NCI-H82 treated with DMSO at 0.1 percent for 48 hours (cell line): ENCODE data around the gene FGF7.
"Not testable (repeated sequence)": the region's sequence is repeated elsewhere in the genome, so short reads cannot be mapped to it uniquely, and the experiment has no call there.

Experiments used
- DNase-seq: peaks from one replicate; lab custom pipeline; 2025; ENCODE audit not compliant: unreplicated experiment; lab: John Stamatoyannopoulos, UW

FGF7 gene, protein sequence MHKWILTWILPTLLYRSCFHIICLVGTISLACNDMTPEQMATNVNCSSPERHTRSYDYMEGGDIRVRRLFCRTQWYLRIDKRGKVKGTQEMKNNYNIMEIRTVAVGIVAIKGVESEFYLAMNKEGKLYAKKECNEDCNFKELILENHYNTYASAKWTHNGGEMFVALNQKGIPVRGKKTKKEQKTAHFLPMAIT

DNA sequence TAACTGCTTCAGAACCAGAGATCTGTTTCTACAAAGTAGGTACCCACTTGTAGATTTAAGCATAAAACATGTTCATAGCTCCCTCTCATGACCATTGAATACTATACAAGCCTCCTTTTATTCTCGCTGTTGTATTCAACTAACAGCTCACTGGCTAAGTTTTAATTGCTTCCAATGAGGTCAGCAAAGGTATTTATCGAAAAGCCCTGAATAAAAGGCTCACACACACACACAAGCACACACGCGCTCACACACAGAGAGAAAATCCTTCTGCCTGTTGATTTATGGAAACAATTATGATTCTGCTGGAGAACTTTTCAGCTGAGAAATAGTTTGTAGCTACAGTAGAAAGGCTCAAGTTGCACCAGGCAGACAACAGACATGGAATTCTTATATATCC lies at the start of gene FGF7:
TSS of gene FGF7 (plus strand) at position 222 of the 400 bp plus-strand sequence. CDS start 1,056 bp downstream, outside the sequence.
- no peak for DNase-seq

- DNase-seq: no peak
These were observed 43.0 kb upstream of the FGF7 start for GRCh38 chr15:49379996-49380395.

DNA sequence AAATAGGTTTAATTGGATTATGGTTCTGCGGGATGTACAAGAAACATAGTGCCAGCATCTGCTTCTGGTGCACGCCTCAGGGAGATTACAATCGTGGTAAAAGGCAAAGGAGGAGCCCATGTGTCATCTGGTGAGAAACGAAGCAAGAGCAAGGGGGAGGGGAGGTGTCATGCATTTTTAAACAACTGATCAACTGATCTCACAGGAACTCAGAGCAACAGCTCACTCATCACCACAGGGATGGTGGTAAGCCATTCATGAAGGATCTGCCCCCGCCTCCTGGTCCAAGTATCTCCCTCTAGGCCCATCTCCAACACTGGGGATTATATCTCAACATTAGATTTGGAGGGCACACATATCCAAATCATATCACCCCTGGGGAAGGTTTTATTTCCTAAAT lies 42.1 kb upstream of the FGF7 start:
- no peak for DNase-seq

DNA sequence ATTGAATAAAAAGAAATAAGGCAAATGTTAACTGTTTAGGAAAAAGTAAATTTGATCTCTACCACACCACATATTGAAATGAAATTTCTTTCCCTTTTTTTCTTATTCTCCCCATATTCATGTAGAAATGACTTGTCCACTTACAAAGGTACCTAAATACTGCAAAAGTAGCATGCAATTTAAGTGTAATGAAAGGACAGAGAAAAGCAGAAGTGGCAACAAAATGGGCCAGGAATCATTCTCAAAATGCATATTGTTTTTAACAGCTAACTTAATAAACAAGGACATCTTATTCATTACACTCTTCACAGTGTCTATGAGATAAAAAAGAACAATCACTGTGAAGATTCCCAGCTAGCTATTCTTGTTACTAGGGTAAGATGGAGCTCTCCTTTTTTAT lies 40.6 kb upstream of the FGF7 start:
- DNase-seq: no peak

DNA sequence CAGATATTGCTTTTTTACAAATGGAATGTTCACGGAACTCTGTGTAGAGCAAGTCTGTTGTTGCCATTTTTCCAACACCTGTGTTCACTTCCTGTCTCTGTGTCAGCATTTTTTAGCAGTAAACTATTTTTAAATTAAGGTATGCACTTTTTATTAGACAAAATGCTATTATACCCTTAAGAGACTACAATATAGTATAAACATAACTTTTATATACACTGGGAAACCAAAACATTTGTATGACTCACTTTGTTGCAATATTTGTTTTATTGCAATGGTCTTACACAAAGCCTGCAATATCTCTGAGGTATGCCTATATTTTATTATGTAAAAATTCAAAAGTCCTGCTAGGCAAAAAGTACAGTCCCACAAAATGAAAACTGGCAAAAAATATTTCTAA lies 39.8 kb upstream of the FGF7 start:
- DNase-seq: no peak

DNA sequence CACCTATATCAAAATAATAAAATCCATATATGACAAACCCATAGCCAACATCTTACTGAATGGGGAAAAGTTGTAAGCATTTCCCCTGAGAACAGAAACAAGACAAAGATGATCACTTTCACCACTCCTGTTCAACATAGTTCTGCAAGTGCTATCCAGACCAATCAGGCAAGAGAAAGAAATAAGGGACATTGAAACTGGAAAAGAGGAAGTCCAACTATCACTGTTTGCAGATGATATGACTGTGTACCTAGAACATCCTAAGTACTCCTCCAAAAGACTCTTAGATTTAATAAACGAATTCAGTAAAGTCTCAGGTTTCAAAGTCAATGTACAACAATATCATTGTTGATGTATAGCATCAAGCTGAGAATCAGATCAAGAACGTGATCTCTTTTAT lies 35.6 kb upstream of the FGF7 start:
- no peak for DNase-seq

DNA sequence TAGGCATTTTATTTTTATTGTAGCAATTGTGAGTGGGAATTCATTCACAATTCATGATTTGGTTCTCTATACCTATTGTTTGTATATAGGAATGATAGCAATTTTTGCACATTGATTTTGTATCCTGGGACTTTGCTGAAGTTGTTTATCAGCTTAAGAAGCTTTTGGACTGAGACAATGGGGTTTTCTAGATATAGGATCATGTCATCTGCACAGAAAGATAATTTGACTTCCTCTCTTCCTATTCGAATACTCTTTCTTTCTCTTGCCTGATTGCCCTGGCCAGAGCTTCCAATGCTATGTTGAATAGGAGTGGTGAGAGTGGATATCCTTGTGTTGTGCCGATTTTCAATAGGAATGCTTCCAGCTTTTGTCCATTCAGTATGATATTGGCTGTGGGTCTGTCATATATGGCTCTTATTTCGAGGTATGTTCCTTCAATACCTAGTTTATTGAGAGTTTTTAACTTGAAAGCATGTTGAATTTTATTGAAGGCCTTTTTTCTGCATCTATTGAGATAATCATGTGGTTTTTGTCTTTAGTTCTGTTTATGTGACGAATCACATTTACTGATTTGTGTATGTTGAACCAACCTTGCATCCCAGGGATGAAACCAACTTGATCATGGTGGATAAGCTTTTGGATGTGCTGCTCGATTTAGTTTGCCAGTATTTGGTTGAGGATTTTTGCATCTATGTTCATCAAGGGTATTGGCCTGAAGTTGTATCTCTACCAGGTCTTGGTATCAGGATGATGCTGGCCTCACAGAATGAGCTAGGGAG lies 20.3 kb upstream of the FGF7 start:
- DNase-seq: not testable (repeated sequence)

DNA sequence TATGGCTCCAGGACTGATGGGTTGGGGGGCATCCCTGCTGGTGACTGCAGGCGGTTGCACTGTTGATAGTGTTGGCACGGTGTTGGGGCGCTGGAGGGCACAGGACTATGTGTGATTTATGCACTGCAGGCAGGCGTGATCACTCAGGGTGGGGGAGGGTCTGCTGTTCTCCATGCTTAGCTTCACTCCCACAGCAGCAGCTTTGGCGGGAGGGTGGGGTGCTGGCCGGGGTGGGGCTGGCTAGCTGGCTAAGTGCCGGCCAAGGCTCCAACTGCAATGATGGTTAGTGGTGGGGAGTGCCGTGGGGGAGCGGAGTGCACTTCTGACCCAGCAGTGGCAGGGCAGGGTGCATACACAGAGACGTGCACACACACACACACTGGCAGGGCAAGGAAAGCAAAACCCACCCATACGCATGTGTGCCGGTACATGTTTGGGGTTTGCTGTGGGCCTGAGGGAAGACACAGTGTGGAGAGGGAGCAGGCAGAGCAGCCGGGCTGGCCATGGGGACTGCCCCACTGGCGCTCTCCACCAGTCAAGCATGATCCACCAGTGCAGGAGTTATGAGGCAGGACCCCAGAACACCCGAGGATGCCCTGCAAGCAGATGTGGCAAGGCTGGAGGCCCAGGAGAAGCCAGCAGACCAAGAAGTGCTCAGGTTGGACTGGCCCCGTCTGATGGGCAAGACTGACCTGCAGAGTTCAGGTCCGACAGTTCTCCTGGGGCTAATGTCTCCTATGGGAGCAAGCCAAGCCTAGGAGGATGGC lies 16.5 kb upstream of the FGF7 start:
- DNase-seq: no peak

- no peak for DNase-seq
These were observed 12.4 kb upstream of the FGF7 start for GRCh38 chr15:49410641-49411040.

DNA sequence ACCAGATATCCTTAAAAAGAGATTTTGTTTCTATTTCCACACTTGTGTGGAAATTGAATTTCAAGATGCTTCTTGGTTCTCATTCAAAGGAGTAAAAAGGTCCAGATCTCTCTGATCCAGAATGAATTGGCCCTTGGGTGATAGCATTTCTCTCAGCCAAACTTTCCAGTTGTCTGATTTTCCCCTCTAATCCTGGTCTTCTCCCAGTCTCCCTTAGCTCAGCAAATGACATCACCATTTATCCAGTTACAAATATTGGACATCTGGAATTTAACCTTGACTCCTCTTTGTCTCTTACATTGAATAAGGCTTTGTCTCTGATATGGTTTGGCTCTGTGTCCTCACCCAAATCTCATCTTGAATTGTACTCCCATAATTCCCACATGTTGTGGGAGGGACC lies 10.2 kb upstream of the FGF7 start:
- no peak for DNase-seq

DNA sequence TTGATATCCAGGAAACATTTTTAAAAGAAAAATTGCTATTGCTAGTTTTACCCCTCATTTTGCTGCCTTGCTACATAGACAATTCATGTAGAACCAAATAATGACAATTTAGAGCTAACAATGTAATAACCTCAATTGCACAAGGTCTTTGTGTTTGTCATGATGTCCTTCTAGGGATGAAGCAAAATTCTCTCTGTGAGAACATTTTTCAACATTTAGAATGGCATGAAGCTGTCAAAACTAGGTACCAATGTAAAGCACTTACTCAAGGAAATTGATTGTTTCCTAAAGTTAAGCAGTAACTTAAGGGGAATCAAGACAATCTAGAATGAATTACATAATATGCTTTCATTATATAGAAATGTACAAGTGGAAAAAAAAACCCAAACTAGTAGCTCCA lies 7.9 kb upstream of the FGF7 start:
- no peak for DNase-seq

DNA sequence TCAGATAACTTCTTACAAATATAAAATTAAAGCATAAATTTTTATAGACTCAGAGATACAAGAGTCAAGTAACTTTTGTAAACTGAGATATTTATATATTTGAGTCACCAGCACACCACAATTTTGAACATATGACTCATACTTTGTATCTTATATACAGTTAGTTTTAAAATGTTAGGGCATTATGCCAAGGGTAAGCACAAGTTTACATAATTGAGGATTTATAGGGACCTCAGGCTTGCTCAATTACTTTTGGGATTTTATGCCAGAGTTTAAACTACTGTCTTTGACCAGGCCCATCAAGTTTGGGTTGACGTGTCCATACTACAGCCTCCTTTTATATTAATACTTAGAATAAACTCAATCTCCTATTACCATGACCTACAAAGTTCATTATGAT lies 7.4 kb upstream of the FGF7 start:
- no peak for DNase-seq

- DNase-seq: no peak
These were observed 4.2 kb upstream of the FGF7 start for GRCh38 chr15:49418811-49419210.

DNA sequence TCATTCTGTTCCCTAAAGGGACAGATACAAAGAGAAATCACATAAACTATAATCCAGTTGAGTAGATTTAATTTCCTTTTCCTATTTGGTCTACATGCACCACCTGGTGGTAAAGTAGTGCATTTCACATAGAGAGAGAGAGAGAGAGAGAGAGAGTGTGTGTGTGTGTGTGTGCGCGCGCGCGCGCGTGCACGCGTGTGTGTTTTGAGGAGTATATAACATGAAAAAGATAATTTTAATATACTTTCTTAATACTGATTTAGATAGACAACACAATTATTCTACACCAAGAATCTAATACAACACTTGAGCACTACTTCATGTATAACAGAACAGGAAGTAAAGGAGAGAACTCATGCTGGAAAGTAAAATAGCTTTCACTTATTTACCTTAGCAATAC lies 1.1 kb upstream of the FGF7 start:
- peak; percentile 36 for DNase-seq

- DNase-seq: no peak
These were observed 984 bp downstream of the FGF7 start for GRCh38 chr15:49423901-49424550.

DNA sequence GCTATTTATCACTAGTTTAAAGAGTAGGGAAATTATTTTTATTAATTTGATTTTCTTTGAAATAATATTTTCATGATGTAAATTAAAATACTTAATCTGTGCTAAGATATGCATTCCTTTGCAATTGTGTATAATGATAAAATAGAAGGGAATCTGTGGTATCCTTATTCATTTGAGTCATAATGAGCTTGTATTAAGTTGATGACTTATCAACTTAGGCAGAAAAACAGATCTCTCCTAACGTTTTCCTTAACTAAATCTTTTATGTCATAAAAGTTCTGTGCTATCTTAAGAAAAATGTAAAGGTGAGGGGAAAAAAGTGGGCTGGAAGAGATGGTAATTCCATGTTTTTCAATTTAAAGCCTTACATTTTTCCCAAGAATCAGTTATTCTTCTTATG lies 1.9 kb downstream of the FGF7 start:
- DNase-seq: no peak

GRCh38 chr15:49427372-49427771 lies 4.3 kb downstream of the FGF7 start:
- DNase-seq: no peak

GRCh38 chr15:49428409-49429095 lies 5.5 kb downstream of the FGF7 start:
- no peak for DNase-seq

DNA sequence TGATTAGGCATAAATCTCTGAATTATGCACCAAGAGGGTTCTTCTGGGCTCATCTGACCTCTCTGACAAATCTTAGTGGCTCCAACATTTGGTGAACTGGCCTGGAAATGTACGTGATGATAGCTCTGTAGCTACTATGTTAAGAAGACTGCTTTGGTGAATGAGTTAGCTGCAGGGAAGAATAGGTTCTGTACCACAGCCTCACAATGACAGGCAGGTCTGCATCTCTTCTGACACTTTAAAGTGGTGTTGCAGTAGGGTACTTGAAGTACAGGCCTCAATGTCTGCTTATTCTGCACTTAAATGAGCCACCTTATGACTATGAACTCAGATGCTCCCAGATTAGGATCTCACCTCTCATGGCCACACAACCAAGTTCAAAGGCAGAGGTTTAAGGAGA lies 7.0 kb downstream of the FGF7 start:
- no peak for DNase-seq

DNA sequence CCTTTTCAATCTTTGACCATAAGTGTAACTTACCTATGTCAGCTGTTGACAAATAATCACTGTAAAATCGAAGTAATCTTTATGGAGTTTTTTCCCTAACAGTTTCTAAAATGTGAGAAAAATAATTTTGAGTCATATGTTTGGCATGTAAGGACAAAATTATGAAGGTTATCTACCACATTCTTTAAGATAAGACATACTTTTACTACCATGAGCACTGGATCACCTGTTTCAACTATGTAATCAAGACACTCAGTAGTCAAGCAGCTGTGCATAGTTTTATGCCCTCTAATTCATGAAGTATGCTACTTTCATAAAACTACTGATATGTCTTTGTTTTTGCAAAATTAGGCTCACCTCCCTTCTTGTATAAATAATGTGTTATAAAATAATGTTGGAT lies 12.1 kb downstream of the FGF7 start:
- no peak for DNase-seq

DNA sequence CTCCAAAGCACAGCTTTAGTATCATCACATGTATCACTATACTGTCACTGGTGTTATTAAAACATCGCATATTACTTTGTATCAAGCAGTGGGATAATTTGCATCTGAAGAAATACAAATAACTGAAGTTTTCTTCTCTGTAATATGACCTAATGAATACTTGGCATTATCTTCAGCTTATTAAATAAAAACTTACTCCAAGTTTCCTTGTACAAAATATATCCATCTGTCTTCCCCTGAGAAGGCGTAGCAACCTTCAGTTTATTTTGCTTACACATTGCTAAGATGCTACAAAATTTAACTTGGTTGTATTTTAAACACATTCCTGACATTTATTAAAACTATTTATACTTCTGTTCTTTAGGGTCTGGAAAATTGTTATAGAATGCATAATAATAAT lies 13.7 kb downstream of the FGF7 start:
- no peak for DNase-seq
